H1 (cell line): ENCODE data around the gene MGMT.

Source experiments
- E2F6 ChIP-seq: IDR thresholded peaks from 2 replicates; pipeline ENCODE4 v1.6.1; 2012; ENCODE audit warnings: inconsistent platforms
- JUN ChIP-seq: IDR thresholded peaks from 2 replicates; pipeline ENCODE4 v1.6.1; 2011; ENCODE audit warnings: low read depth, mild to moderate bottlenecking, improper control_type of control experiment, low read length
- MAFK ChIP-seq: IDR thresholded peaks from 2 replicates; pipeline ENCODE4 v1.6.1; 2012; ENCODE audit warnings: low read depth, mild to moderate bottlenecking, improper control_type of control experiment, low read length
- POLR2AphosphoS5 ChIP-seq: IDR thresholded peaks from 2 replicates; pipeline ENCODE4 v1.6.1; 2011; ENCODE audit warnings: low read depth, low read length
- SP2 ChIP-seq: IDR thresholded peaks from 2 replicates; pipeline ENCODE4 v1.6.1; 2012; ENCODE audit warnings: mild to moderate bottlenecking, low read length, inconsistent platforms
- TF ChIP-seq, protein P1 (sequence below), 3 experiments: IDR thresholded peaks; 1 replicate in 2 of 3; 2 replicates in 1 of 3; pipeline versions ENCODE4 v1.5.1 to v1.6.1; 2011; ENCODE audit warnings: low read length in 3 of 3, mild to moderate bottlenecking in 3 of 3, inconsistent platforms in 2 of 3, low read depth in 1 of 3, moderate library complexity in 1 of 3; ENCODE audit not compliant: insufficient read depth in 1 of 3; ENCODE audit errors: control extremely low read depth in 1 of 3

- TF ChIP-seq E2F6: no peak
- TF ChIP-seq, protein P1, sequence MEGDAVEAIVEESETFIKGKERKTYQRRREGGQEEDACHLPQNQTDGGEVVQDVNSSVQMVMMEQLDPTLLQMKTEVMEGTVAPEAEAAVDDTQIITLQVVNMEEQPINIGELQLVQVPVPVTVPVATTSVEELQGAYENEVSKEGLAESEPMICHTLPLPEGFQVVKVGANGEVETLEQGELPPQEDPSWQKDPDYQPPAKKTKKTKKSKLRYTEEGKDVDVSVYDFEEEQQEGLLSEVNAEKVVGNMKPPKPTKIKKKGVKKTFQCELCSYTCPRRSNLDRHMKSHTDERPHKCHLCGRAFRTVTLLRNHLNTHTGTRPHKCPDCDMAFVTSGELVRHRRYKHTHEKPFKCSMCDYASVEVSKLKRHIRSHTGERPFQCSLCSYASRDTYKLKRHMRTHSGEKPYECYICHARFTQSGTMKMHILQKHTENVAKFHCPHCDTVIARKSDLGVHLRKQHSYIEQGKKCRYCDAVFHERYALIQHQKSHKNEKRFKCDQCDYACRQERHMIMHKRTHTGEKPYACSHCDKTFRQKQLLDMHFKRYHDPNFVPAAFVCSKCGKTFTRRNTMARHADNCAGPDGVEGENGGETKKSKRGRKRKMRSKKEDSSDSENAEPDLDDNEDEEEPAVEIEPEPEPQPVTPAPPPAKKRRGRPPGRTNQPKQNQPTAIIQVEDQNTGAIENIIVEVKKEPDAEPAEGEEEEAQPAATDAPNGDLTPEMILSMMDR (IDR thresholded peaks at IDR 0.05; ENCODE audit: control extremely low read depth in 1 of 3, insufficient read depth in 1 of 3, low read depth in 1 of 3, low read length in 3 of 3): no peak
- no peak for TF ChIP-seq JUN
- no peak for TF ChIP-seq MAFK
- no peak for TF ChIP-seq POLR2AphosphoS5
- TF ChIP-seq SP2: no peak
Measured at GRCh38 chr10:129509155-129509554, 42.1 kb downstream of the MGMT start.
